ENCODE data around the gene PEAR1. TPM values are rescaled to one million over a fixed set of nuclear protein-coding genes. Genes with fewer than 3 reads are reported as not detected.

PEAR1 gene
- total RNA-seq, 1 donor from 2014 or later, result 9.9 TPM

DNA sequence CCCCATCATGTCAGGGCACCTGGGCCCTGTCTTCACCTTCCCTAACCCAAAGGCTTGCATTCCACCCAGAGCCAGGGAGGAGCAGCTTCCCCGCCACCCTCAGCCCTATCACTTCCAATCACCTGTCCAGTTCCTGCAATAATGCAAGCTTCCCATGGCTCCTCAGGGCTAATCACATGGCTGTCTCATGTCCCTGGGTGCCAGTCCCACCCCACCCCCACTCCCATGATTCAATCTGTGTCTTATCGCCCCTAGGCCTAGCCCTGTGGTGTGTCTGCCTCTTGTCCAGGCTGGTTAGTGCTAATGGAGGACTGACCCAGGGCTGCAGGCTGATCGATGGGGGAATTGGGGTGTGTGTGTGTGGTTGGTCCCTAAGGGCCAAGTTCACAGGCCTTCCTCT is 11.0 kb upstream of the PEAR1 start:
- Mint-ChIP-seq H3K27ac (ENCODE audit: unreplicated experiment) (no peak overlapping the region), H3K27me3 (ENCODE audit: low read depth) (peaks cover 59% of the 10 kb centered on the region), H3K4me3 (ENCODE audit: unreplicated experiment) (no peak overlapping the region), H3K9me3 (ENCODE audit: low read depth) (no peaks in the 10 kb centered on the region), H3K4me1 (ENCODE audit: low read depth) (no peaks in the 10 kb centered on the region), H3K36me3 (ENCODE audit: low read depth) (no peaks in the 10 kb centered on the region)
- no peak for DNase-seq (ENCODE audit: low spot score)
- TF ChIP-seq, protein P1, sequence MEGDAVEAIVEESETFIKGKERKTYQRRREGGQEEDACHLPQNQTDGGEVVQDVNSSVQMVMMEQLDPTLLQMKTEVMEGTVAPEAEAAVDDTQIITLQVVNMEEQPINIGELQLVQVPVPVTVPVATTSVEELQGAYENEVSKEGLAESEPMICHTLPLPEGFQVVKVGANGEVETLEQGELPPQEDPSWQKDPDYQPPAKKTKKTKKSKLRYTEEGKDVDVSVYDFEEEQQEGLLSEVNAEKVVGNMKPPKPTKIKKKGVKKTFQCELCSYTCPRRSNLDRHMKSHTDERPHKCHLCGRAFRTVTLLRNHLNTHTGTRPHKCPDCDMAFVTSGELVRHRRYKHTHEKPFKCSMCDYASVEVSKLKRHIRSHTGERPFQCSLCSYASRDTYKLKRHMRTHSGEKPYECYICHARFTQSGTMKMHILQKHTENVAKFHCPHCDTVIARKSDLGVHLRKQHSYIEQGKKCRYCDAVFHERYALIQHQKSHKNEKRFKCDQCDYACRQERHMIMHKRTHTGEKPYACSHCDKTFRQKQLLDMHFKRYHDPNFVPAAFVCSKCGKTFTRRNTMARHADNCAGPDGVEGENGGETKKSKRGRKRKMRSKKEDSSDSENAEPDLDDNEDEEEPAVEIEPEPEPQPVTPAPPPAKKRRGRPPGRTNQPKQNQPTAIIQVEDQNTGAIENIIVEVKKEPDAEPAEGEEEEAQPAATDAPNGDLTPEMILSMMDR (IDR thresholded peaks at IDR 0.05), result no peak

DNA sequence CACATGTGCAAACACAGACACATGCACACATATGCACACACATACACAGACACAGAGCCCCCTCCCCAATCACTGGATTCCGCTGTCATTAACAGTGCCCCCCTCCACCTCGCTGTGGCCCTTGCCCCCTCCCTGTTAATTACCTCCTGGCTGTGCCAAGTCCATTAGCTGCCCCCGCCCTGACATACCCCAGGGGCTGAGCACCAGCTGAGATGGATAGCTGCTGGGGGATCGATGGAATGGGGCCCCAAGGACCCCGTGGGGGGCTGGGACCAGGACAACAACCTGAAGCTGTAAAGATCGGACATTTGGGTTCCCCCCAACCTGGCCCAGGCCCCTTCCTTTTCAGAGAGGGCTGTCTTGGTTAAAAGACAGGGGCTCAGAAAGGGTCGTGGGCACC is 9.6 kb upstream of the PEAR1 start:
- Mint-ChIP-seq H3K36me3 (ENCODE audit: low read depth) (no peaks in the 10 kb centered on the region), H3K27me3 (ENCODE audit: low read depth) (peaks cover 48% of the 10 kb centered on the region), H3K4me3 (ENCODE audit: unreplicated experiment) (no peak overlapping the region), H3K4me1 (ENCODE audit: low read depth) (no peaks in the 10 kb centered on the region), H3K9me3 (ENCODE audit: low read depth) (no peaks in the 10 kb centered on the region), H3K27ac (ENCODE audit: unreplicated experiment) (no peak overlapping the region)
- TF ChIP-seq, protein P1 (IDR thresholded peaks at IDR 0.05), result no peak
- no peak for DNase-seq (ENCODE audit: low spot score)

DNA sequence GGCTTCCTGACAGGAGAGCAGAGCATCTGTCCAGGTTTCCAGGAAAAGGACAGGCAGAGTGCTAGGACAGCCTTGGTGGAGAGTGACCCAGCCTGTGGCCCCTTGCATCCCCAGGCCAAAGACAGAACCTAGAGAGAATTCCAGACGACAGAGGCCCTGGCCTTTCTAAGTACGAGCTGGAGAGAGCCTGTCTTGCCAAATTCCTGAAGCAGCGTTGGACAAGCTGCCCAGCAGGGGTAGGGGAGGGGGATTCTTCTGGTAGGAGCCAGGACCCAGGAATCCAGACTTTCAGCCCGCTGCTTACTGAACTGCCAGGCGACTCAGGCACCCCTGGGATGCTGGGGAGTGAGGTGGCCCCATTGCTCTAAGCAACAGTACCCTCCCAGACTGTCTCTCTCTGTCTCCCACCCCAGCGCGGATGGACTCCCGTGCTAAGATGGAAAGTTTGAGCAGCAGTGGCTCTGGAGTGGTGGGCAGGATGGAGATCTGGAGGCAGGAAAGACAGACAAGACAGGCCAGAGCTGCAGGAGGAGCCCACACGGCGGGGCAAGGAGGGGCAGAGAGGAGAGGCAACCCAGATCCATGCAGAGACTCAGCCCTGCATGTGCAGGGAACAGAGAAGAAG is 8.8 kb upstream of the PEAR1 start:
- Mint-ChIP-seq H3K27me3 (ENCODE audit: low read depth) (peaks cover 42% of the 10 kb centered on the region), H3K36me3 (ENCODE audit: low read depth) (no peaks in the 10 kb centered on the region), H3K4me1 (ENCODE audit: low read depth) (no peaks in the 10 kb centered on the region), H3K4me3 (ENCODE audit: unreplicated experiment) (no peak overlapping the region), H3K9me3 (ENCODE audit: low read depth) (no peaks in the 10 kb centered on the region), H3K27ac (ENCODE audit: unreplicated experiment) (no peak overlapping the region)
- TF ChIP-seq, protein P1 (IDR thresholded peaks at IDR 0.05), result no peak
- DNase-seq (ENCODE audit: low spot score), result no peak

DNA sequence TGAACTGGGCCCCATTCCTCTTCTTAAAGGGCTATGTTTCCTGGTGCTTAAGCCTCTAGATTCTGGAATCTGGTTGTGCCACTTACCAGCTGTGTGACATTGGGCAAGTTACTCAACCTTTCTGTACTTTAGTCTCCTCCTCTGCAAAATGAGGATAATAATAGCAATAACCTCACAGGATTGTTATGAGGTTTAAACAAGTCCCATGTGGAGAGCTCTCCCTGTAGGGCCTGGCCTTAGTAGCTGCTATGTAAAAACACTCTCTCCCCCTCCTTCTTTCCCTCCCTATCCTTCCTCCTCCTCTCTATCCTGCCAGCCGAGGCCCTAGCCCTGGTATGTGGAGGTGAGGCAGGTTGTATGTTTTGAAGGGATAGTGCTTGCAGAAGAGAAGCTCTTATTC is 8.2 kb upstream of the PEAR1 start:
- no peak overlapping the region for H3K4me3 Mint-ChIP-seq (ENCODE audit: unreplicated experiment)
- H3K36me3 Mint-ChIP-seq (ENCODE audit: low read depth), result no peaks in the 10 kb centered on the region
- DNase-seq (ENCODE audit: low spot score), result no peak
- H3K27me3 Mint-ChIP-seq (ENCODE audit: low read depth), result peaks cover 38% of the 10 kb centered on the region
- H3K9me3 Mint-ChIP-seq (ENCODE audit: low read depth), result no peaks in the 10 kb centered on the region
- no peak overlapping the region for H3K27ac Mint-ChIP-seq (ENCODE audit: unreplicated experiment)
- TF ChIP-seq, protein P1 (IDR thresholded peaks at IDR 0.05), result no peak
- no peaks in the 10 kb centered on the region for H3K4me1 Mint-ChIP-seq (ENCODE audit: low read depth)

DNA sequence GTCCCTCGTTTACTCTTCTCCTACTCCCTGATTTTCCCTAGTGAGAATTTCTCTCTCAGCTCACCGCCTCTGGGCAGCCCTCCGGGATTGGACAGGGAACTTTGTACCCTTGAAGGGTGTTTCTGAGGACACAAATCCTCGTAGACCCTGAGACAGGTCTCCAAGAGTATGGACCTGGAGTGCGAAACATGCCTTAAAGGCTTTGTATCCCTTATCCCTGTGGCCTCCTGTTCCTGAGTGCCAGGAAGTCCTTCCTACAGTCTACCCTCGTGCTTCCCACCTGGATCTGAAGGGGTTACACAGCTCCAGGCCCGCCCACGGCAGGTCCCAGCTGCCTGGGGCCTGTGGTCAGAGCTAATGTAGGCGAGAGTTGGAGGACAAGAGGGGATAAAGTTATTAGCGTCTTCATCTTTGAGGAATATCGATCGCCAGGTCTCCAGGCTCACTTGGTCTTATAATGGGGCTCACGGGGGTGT is 7.6 kb upstream of the PEAR1 start:
- no peak for DNase-seq (ENCODE audit: low spot score)
- Mint-ChIP-seq H3K36me3 (ENCODE audit: low read depth) (no peaks in the 10 kb centered on the region), H3K27ac (ENCODE audit: unreplicated experiment) (no peak overlapping the region), H3K9me3 (ENCODE audit: low read depth) (no peaks in the 10 kb centered on the region), H3K27me3 (ENCODE audit: low read depth) (peaks cover 38% of the 10 kb centered on the region), H3K4me1 (ENCODE audit: low read depth) (no peaks in the 10 kb centered on the region), H3K4me3 (ENCODE audit: unreplicated experiment) (no peak overlapping the region)
- TF ChIP-seq, protein P1 (IDR thresholded peaks at IDR 0.05), result no peak
